IMR-90 (cell line): ENCODE data around the gene EFNA5. TPM values are rescaled to one million over a fixed set of nuclear protein-coding genes. Genes with fewer than 3 reads are reported as not detected.
A peak's percentile ranks its signal among the peaks of the same experiment; 100 is the strongest.

ENCODE experiments used
- ATAC-seq: fragments of 200-7000 bp; cut with Tn5 transposase; 2 replicates; pipeline ENCODE4 v1.9.1; 2020; ENCODE audit warnings: low read depth, mild to moderate bottlenecking, moderate library complexity
- BruUV-seq: library from RNA; stranded (reverse); fragments of 400-500 nt; replicated peaks from 2 replicates; lab custom pipeline; 2021; lab: Mats Ljungman, UMichigan
- CTCF ChIA-PET: fragments of 300-600 bp; formaldehyde crosslinking; extraction: SDS; loops from one replicate; lab custom pipeline; 2021; ENCODE audit warnings: antibody characterized with exemption; lab: Yijun Ruan, JAX
- POLR2A ChIA-PET: fragments of 300-600 bp; sonication (Branson Sonifier 250); formaldehyde crosslinking; loops from one replicate; lab custom pipeline; 2022; ENCODE audit warnings: antibody characterized with exemption; ENCODE audit not compliant: unreplicated experiment; lab: Charles Lee
- DNase-seq: peaks from one replicate; pipeline ENCODE4 v3.0.0; 2013
- H2AFZ ChIP-seq: replicated peaks from 2 replicates; pipeline ENCODE3; 2013; ENCODE audit warnings: low read length, mild to moderate bottlenecking; ENCODE audit not compliant: poor library complexity
- H2AK5ac ChIP-seq: 2 replicates; pipeline ENCODE4 v1.6.1; 2013; ENCODE audit warnings: low read depth, low read length, inconsistent platforms
- H2AK9ac ChIP-seq: replicated peaks from 2 replicates; pipeline ENCODE3; 2013; ENCODE audit warnings: mild to moderate bottlenecking, low read depth, low read length, moderate library complexity; ENCODE audit not compliant: poor library complexity
- H2BK120ac ChIP-seq: 2 replicates; pipeline ENCODE4 v1.6.1; 2013; ENCODE audit warnings: low read depth, low read length, inconsistent platforms
- H2BK15ac ChIP-seq: 3 replicates; pipeline ENCODE4 v1.6.1; 2013; ENCODE audit warnings: low read depth, low read length, inconsistent platforms
- H2BK20ac ChIP-seq: 2 replicates; pipeline ENCODE4 v1.6.1; 2013; ENCODE audit warnings: low read depth, mild to moderate bottlenecking, inconsistent platforms, low read length, moderate library complexity
- H2BK5ac ChIP-seq: 2 replicates; pipeline ENCODE4 v1.6.1; 2013; ENCODE audit warnings: mild to moderate bottlenecking, low read depth, low read length, inconsistent platforms; ENCODE audit not compliant: poor library complexity, severe bottlenecking
- H3K14ac ChIP-seq: replicated peaks from 2 replicates; pipeline ENCODE4 v1.6.1; 2013; ENCODE audit warnings: low read depth, low read length, inconsistent platforms
- H3K18ac ChIP-seq: 2 replicates; pipeline ENCODE4 v1.6.1; 2013; ENCODE audit warnings: low read depth, low read length, control low read depth
- H3K23ac ChIP-seq: 2 replicates; pipeline ENCODE4 v1.6.1; 2013; ENCODE audit warnings: low read depth, low read length, inconsistent platforms
- H3K27ac ChIP-seq: 2 replicates; pipeline ENCODE4 v1.5.1; 2013; ENCODE audit warnings: mild to moderate bottlenecking, control low read depth, low read length; ENCODE audit not compliant: insufficient read depth
- H3K27me3 ChIP-seq: 2 replicates; pipeline ENCODE4 v1.6.1; 2013; ENCODE audit warnings: low read length; ENCODE audit not compliant: control insufficient read depth, insufficient read depth
- H3K36me3 ChIP-seq: 2 replicates; pipeline ENCODE4 v1.6.1; 2013; ENCODE audit warnings: low read length, mixed read lengths; ENCODE audit not compliant: control insufficient read depth, insufficient read depth
- H3K4ac ChIP-seq: 2 replicates; pipeline ENCODE4 v1.6.1; 2013; ENCODE audit warnings: low read depth, low read length, inconsistent platforms
- H3K4me1 ChIP-seq: 2 replicates; pipeline ENCODE4 v1.6.1; 2013; ENCODE audit warnings: low read length, mixed read lengths; ENCODE audit not compliant: control insufficient read depth, insufficient read depth
- H3K4me2 ChIP-seq: 2 replicates; pipeline ENCODE4 v1.6.1; 2013; ENCODE audit warnings: low read depth, mild to moderate bottlenecking, control low read depth, low read length, moderate library complexity
- H3K4me3 ChIP-seq: 2 replicates; pipeline ENCODE4 v1.5.1; 2013; ENCODE audit warnings: low read depth, mild to moderate bottlenecking, control low read depth, low read length, moderate library complexity; ENCODE audit not compliant: insufficient read depth
- H3K56ac ChIP-seq: 2 replicates; pipeline ENCODE4 v1.6.1; 2013; ENCODE audit warnings: low read length, inconsistent platforms; ENCODE audit not compliant: insufficient read depth; ENCODE audit errors: extremely low read depth
- H3K79me1 ChIP-seq, 2 experiments: 2 replicates each; pipeline ENCODE4 v1.6.1; 2013; ENCODE audit warnings: low read length in 2 of 2, inconsistent platforms in 1 of 2, low read depth in 1 of 2
- H3K9ac ChIP-seq: 2 replicates; pipeline ENCODE4 v1.6.1; 2013; ENCODE audit warnings: low read depth, low read length, control low read depth
- H3K9me1 ChIP-seq: 2 replicates; pipeline ENCODE4 v1.6.1; 2013; ENCODE audit warnings: low read length, inconsistent platforms; ENCODE audit not compliant: insufficient read depth
- H3K9me3 ChIP-seq: 2 replicates; pipeline ENCODE4 v1.6.1; 2013; ENCODE audit warnings: low read length; ENCODE audit not compliant: control insufficient read depth, insufficient read depth
- H4K20me1 ChIP-seq: 2 replicates; pipeline ENCODE4 v1.6.1; 2013; ENCODE audit warnings: low read length, inconsistent platforms; ENCODE audit not compliant: insufficient read depth
- H4K5ac ChIP-seq: 2 replicates; pipeline ENCODE4 v1.6.1; 2013; ENCODE audit warnings: mild to moderate bottlenecking, low read depth, low read length, control low read depth
- H4K8ac ChIP-seq, 2 experiments: 2 replicates each; pipeline ENCODE4 v1.6.1; 2013; ENCODE audit warnings: low read depth in 2 of 2, low read length in 2 of 2, control low read depth in 1 of 2, inconsistent platforms in 1 of 2
- H4K91ac ChIP-seq: 2 replicates; pipeline ENCODE4 v1.6.1; 2013; ENCODE audit warnings: low read depth, low read length, inconsistent platforms; ENCODE audit not compliant: insufficient read depth
- BHLHE40 ChIP-seq: fragments of 150-350 bp; IDR thresholded peaks from 2 replicates; pipeline ENCODE4 v1.6.1; 2016; ENCODE audit warnings: mild to moderate bottlenecking, low read depth, low read length
- CEBPB ChIP-seq: IDR thresholded peaks from 2 replicates; pipeline ENCODE4 v1.6.1; 2012; ENCODE audit warnings: low read depth, low read length, improper control_type of control experiment
- CHD1 ChIP-seq: IDR thresholded peaks from 2 replicates; pipeline ENCODE4 v1.6.1; 2012; ENCODE audit warnings: low read depth, low read length, improper control_type of control experiment
- FOS ChIP-seq: fragments of 150-350 bp; IDR thresholded peaks from 2 replicates; pipeline ENCODE4 v1.6.1; 2016; ENCODE audit warnings: low read depth, low read length
- MAFK ChIP-seq: IDR thresholded peaks from 2 replicates; pipeline ENCODE4 v1.6.1; 2012; ENCODE audit warnings: low read depth, low read length, improper control_type of control experiment
- MAZ ChIP-seq: IDR thresholded peaks from 2 replicates; pipeline ENCODE4 v1.6.1; 2012; ENCODE audit warnings: low read depth, mild to moderate bottlenecking, low read length, improper control_type of control experiment, moderate library complexity, borderline replicate concordance
- MXI1 ChIP-seq: IDR thresholded peaks from 2 replicates; pipeline ENCODE4 v1.6.1; 2012; ENCODE audit warnings: low read depth, mild to moderate bottlenecking, low read length, moderate library complexity, borderline replicate concordance
- NFE2L2 ChIP-seq: fragments of 150-350 bp; IDR thresholded peaks from 2 replicates; pipeline ENCODE4 v1.6.1; 2016; ENCODE audit warnings: low read depth, mild to moderate bottlenecking, low read length
- POLR2A ChIP-seq: IDR thresholded peaks from 2 replicates; pipeline ENCODE4 v1.6.1; 2012; ENCODE audit warnings: mild to moderate bottlenecking, low read depth, low read length
- RAD21 ChIP-seq: IDR thresholded peaks from 2 replicates; pipeline ENCODE4 v1.6.1; 2012; ENCODE audit warnings: low read length, improper control_type of control experiment
- RFX5 ChIP-seq: IDR thresholded peaks from 2 replicates; pipeline ENCODE4 v1.8.0; 2012; ENCODE audit warnings: low read depth, mild to moderate bottlenecking, low read length, moderate library complexity
- SMC3 ChIP-seq: fragments of 150-350 bp; IDR thresholded peaks from 2 replicates; pipeline ENCODE4 v1.6.1; 2016; ENCODE audit warnings: low read depth, mild to moderate bottlenecking, antibody characterized with exemption, low read length, moderate library complexity
- WGBS, 2 experiments: methylation state at CpG; one replicate each; pipeline versions ENCODE4 v1.1.5 to v1.1.7; 2013; ENCODE audit warnings: missing lambda C conversion rate in 2 of 2; ENCODE audit not compliant: insufficient read length in 1 of 2; ENCODE audit errors: extremely low coverage in 2 of 2; 5-methylcytosine and 5-hydroxymethylcytosine counted together
- dilution Hi-C: fragments of 300-500 bp; cut with HindIII; formaldehyde crosslinking; loops from one replicate; pipeline ENCODE4 v1.14.3; 2018; ENCODE audit warnings: low sequenced_read_pairs; ENCODE audit not compliant: unreplicated experiment
- in situ Hi-C: fragments of 300-500 bp; cut with MboI; formaldehyde crosslinking; loops from 3 replicates; pipeline ENCODE4 v1.14.3; 2019; ENCODE audit warnings: low sequenced_read_pairs, inconsistent platforms, mixed read lengths
- intact Hi-C: fragments of 100-400 bp; cut with micrococcal nuclease; formaldehyde crosslinking; loops from 2 replicates; pipeline ENCODE4 v1.10.0; 2022
- polyA plus RNA-seq, 3 experiments: library from polyadenylated mRNA; depleted of rRNA; stranded (reverse); fragments of >200 nt; gene quantifications; 2 replicates each; pipeline ENCODE4 v1.2.3, GENCODE V29; 2012; ENCODE audit warnings: low replicate concordance in 1 of 3
- total RNA-seq: library from RNA; depleted of rRNA; stranded (reverse); fragments of >200 nt; gene quantifications from 2 replicates; pipeline ENCODE4 v1.2.3, GENCODE V29; 2012
- TF ChIP-seq, protein P1 (sequence below): fragments of 150-350 bp; IDR thresholded peaks from 2 replicates; pipeline ENCODE4 v1.6.1; 2017; ENCODE audit warnings: mild to moderate bottlenecking, antibody characterized with exemption, low read length, low read depth
- TF ChIP-seq, protein P2 (sequence below): fragments of 150-350 bp; IDR thresholded peaks from 2 replicates; pipeline ENCODE4 v1.6.1; 2016; ENCODE audit warnings: low read depth, mild to moderate bottlenecking, low read length, moderate library complexity, borderline replicate concordance
- TF ChIP-seq, protein P3 (sequence below): conservative IDR thresholded peaks from 2 replicates; pipeline ENCODE4 v1.5.1; 2012; ENCODE audit warnings: mild to moderate bottlenecking, low read depth, low read length, improper control_type of control experiment

Gene EFNA5
- total and polyA plus RNA-seq, 2 of the 4 experiments (the other 2 are of a cell fraction): 1.5 to 1.6 TPM

DNA sequence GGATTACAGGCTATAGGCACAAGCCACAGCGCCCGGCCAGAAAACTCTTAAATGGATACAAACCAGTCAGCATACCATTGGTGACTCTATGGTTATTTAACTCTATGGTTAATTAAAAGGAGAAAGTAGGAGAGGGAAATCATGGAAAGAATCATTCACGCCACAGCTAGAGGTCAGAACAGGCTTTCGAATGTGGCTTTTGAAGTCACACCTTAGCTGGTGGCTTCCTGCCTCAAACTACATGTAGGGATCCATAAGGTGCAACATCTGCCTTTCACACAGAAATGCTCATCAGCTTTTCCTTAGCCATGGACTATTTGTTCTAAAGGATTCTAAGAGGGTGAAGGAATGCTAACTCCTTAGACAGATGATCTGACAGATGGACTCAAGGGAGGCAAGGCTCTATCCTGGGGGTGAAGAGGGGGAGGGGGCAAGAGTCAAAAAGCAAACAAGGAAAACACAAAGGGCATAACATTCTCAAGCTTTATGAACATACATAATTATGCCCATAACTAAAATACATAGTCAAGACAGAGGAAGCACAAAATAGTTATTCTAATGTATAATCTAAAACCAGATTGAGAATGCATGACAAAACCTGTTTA is 130.9 kb downstream of the EFNA5 start:
- H2AFZ ChIP-seq: no peak overlapping the region
- no peak overlapping the region for H3K18ac ChIP-seq
- no peak overlapping the region for H3K27ac ChIP-seq
- H3K4me3 ChIP-seq: no peak overlapping the region
- no peak overlapping the region for H4K91ac ChIP-seq
- intact Hi-C loops (no loop called here), in situ Hi-C loops (no loop called here), dilution Hi-C loops (no loop called here)
- peaks cover 0 to 3% of the 10 kb centered on the region in 2 experiments; a peak in 1 of 4 replicates for H3K79me1 ChIP-seq
- no peaks in the 10 kb centered on the region for H3K27me3 ChIP-seq
- H3K9me3 ChIP-seq: no peaks in the 10 kb centered on the region
- no peak overlapping the region for H3K56ac ChIP-seq
- H2BK15ac ChIP-seq: no peak overlapping the region
- peaks cover 4% of the 10 kb centered on the region; the same call in 1 of the 2 replicates for H3K4me1 ChIP-seq
- H2AK5ac ChIP-seq: peak overlapping the region; percentile 24; the same call in 1 of the 2 replicates
- H4K20me1 ChIP-seq: no peaks in the 10 kb centered on the region; the same call in 1 of the 2 replicates
- no peak overlapping the region for H3K9ac ChIP-seq
- no peaks in the 10 kb centered on the region for H3K36me3 ChIP-seq
- no peak overlapping the region for H3K14ac ChIP-seq
- TF ChIP-seq RFX5 (no peak), MXI1 (no peak), RAD21 (no peak), MAZ (no peak), NFE2L2 (no peak), CHD1 (no peak), BHLHE40 (no peak), FOS (no peak), SMC3 (no peak), MAFK (no peak), POLR2A (no peak), CEBPB (no peak)
- TF ChIP-seq, protein P1, sequence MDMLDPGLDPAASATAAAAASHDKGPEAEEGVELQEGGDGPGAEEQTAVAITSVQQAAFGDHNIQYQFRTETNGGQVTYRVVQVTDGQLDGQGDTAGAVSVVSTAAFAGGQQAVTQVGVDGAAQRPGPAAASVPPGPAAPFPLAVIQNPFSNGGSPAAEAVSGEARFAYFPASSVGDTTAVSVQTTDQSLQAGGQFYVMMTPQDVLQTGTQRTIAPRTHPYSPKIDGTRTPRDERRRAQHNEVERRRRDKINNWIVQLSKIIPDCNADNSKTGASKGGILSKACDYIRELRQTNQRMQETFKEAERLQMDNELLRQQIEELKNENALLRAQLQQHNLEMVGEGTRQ: no peak
- TF ChIP-seq, protein P2, sequence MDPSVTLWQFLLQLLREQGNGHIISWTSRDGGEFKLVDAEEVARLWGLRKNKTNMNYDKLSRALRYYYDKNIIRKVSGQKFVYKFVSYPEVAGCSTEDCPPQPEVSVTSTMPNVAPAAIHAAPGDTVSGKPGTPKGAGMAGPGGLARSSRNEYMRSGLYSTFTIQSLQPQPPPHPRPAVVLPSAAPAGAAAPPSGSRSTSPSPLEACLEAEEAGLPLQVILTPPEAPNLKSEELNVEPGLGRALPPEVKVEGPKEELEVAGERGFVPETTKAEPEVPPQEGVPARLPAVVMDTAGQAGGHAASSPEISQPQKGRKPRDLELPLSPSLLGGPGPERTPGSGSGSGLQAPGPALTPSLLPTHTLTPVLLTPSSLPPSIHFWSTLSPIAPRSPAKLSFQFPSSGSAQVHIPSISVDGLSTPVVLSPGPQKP: no peak
- TF ChIP-seq, protein P3, sequence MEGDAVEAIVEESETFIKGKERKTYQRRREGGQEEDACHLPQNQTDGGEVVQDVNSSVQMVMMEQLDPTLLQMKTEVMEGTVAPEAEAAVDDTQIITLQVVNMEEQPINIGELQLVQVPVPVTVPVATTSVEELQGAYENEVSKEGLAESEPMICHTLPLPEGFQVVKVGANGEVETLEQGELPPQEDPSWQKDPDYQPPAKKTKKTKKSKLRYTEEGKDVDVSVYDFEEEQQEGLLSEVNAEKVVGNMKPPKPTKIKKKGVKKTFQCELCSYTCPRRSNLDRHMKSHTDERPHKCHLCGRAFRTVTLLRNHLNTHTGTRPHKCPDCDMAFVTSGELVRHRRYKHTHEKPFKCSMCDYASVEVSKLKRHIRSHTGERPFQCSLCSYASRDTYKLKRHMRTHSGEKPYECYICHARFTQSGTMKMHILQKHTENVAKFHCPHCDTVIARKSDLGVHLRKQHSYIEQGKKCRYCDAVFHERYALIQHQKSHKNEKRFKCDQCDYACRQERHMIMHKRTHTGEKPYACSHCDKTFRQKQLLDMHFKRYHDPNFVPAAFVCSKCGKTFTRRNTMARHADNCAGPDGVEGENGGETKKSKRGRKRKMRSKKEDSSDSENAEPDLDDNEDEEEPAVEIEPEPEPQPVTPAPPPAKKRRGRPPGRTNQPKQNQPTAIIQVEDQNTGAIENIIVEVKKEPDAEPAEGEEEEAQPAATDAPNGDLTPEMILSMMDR: no peak
- H3K4ac ChIP-seq: no peak overlapping the region
- no peak overlapping the region for H2AK9ac ChIP-seq
- no TSS peak for BruUV-seq
- ChIA-PET POLR2A (no interaction called here), CTCF (interaction anchor here (0.6 to 1.7 kb wide), 2 partner anchors 32 to 554 kb away, joined by 4 to 8 read pairs; no protein-coding TSS in a partner anchor)
- DNase-seq: no peak
- no CpG with 5 or more reads among the region's 4 CpGs for WGBS, 2 experiments
- H3K23ac ChIP-seq: no peak overlapping the region
- H3K9me1 ChIP-seq: peaks cover 2% of the 10 kb centered on the region; the same call in 1 of the 2 replicates
- no peak for ATAC-seq
- no peak overlapping the region for H2BK20ac ChIP-seq
- H4K5ac ChIP-seq: no peak overlapping the region
- no peak overlapping the region for H3K4me2 ChIP-seq
- H2BK120ac ChIP-seq: no peak overlapping the region
- no peak overlapping the region for H4K8ac ChIP-seq
- no peak overlapping the region for H2BK5ac ChIP-seq
